ENCODE measurements around the gene E2F7.

DNA sequence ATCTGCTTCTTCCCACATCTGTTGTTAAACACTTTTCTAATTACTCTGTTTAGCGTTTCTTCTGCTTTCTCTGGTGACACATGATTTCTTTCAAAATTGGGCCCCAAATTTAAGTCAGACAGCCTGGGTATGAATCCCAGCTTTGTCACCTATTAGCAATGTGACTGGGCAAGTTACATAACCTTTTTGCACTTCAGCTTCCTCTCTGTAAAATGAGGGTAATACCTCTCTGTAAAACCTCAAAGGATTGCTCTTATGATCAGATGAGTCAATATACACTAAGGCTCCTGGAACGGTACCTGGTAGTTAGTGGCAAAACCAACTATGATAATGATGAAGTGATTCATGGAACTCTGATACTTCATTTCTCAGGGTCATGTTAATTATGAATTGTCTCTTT is 33.0 kb downstream of the E2F7 start:
- TF ChIP-seq POLR2AphosphoS5 (IDR thresholded peaks at IDR 0.05; ENCODE audit: borderline replicate concordance, low read depth, low read length) = no peak
- TF ChIP-seq EZH2 (IDR thresholded peaks at IDR 0.05) = no peak
- no peak for TF ChIP-seq FOXP2 (optimal IDR thresholded peaks at IDR 0.05; ENCODE audit: control extremely low read depth, extremely low read length, insufficient read depth)
